ENCODE measurements around the gene PCYOX1L. TPM values are rescaled to one million over a fixed set of nuclear protein-coding genes. Genes with fewer than 3 reads are reported as not detected.
A peak's percentile ranks its signal among the peaks of the same experiment; 100 is the strongest.

The PCYOX1L gene
- total and polyA plus RNA-seq, 2 of the 8 experiments (the other 6 are each of a cell fraction or from before 2014, with no cell fraction given) = 6.8 to 17.2 TPM

DNA sequence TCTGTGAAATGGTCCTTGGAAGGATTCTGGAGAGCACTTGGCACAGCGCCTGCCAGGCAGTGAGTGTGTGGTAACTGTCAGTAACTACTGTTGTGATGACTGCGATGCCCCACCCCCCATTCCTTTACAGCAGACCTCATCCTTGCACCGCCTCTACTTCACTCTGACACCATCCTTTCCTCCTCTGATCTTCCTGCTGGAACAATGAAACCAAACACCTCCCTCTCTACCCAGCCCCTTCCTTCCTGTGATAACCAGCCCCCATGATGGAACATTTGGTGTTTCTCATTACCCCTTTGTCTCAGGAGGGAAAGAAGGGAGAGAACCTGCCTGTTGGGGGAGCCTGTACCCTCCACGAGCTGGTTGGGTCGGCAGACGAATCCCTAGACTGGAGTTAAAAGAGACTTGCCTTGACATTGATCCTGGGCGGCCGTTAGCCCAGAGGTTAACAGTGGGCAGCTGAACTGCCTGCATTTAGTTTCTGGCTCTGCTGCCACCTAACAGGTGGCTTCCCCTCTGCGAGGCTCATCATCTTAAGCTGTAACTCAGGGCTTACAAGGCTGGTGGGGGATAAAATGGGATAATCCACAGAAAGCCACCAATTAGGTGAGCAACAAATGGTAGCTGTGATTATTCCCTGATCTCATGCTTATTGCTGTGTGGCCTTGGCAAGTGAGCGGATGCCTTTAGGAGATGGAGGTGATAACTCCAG, 46.7 kb upstream of the PCYOX1L start:
- Histone ChIP-seq H3K79me2 (ENCODE audit: control insufficient read depth in 1 of 2, insufficient read depth in 2 of 2, low read length in 2 of 2) (no peaks in the 10 kb centered on the region), H2BK20ac (ENCODE audit: low read length) (no peak overlapping the region), H3K9ac (replicated peaks in 1 of 4; ENCODE audit: extremely low read depth in 1 of 4, low read depth in 3 of 4, low read length in 3 of 4) (no peak overlapping the region), H3K79me1 (ENCODE audit: low read depth, low read length) (no peaks in the 10 kb centered on the region), H3K18ac (ENCODE audit: extremely low read depth, low read length) (no peak overlapping the region), H4K91ac (replicated peaks; ENCODE audit: insufficient read length, low read length) (no peak overlapping the region), H2AFZ (ENCODE audit: low read length) (peak overlapping the region; percentile 83; the same call in 1 of the 2 replicates), H3K27ac (ENCODE audit: low read depth, low read length) (no peak overlapping the region), H2BK15ac (ENCODE audit: low read length) (no peak overlapping the region), H3K4me1 (replicated peaks in 1 of 4; ENCODE audit: control insufficient read depth in 3 of 4, insufficient read depth in 4 of 4, low read length in 3 of 4) (peaks cover 0 to 3% (median 1%) of the 10 kb centered on the region in 4 experiments; a peak in 1 of 7 replicates), H3K14ac (ENCODE audit: insufficient read length) (no peak overlapping the region), H3K56ac (replicated peaks; ENCODE audit: insufficient read length, low read depth, low read length) (no peak overlapping the region), H2BK120ac (replicated peaks; ENCODE audit: low read depth, low read length) (no peak overlapping the region), H3K23me2 (ENCODE audit: low read depth, low read length) (no peaks in the 10 kb centered on the region), H2BK5ac (ENCODE audit: low read depth, low read length) (0 out of 2 replicates have a peak overlapping the region, but pooled peaks have one; percentile 19), H3K9me3 (ENCODE audit: insufficient read depth in 2 of 2, low read depth in 1 of 2, low read length in 1 of 2) (no peaks in the 10 kb centered on the region), H3K36me3 (ENCODE audit: control insufficient read depth in 2 of 4, insufficient read depth in 4 of 4, low read length in 3 of 4) (no peaks in the 10 kb centered on the region), H2BK12ac (ENCODE audit: low read depth, low read length) (peak overlapping the region; percentile 30; the same call in 1 of the 2 replicates), H3K4ac (replicated peaks; ENCODE audit: insufficient read length, low read depth, low read length) (no peak overlapping the region), H3K23ac (ENCODE audit: insufficient read length) (no peak overlapping the region), H3K4me2 (ENCODE audit: insufficient read depth in 1 of 2, low read depth in 2 of 2, low read length in 2 of 2) (no peak overlapping the region; a peak in 1 of 4 replicates), H4K5ac (ENCODE audit: insufficient read length, low read depth, low read length) (no peak overlapping the region), H2AK5ac (ENCODE audit: low read depth, low read length) (no peak overlapping the region), H3K4me3 (ENCODE audit: extremely low read depth in 1 of 4, insufficient read depth in 2 of 4, low read depth in 3 of 4, low read length in 4 of 4) (no peak overlapping the region), H4K20me1 (replicated peaks in 1 of 2; ENCODE audit: control insufficient read depth in 1 of 2, insufficient read depth in 2 of 2, low read length in 2 of 2) (no peaks in the 10 kb centered on the region), H4K8ac (ENCODE audit: extremely low read depth, insufficient read depth, low read length) (no peak overlapping the region), H3K27me3 (replicated peaks in 1 of 4; ENCODE audit: control insufficient read depth in 3 of 4, extremely low read depth in 1 of 4, insufficient read depth in 3 of 4, low read length in 3 of 4) (no peaks in the 10 kb centered on the region)
- no peak for TF ChIP-seq EP300 (IDR thresholded peaks at IDR 0.05; ENCODE audit: borderline replicate concordance in 1 of 2, low read depth in 2 of 2, low read length in 2 of 2)
- TF ChIP-seq, protein P1, sequence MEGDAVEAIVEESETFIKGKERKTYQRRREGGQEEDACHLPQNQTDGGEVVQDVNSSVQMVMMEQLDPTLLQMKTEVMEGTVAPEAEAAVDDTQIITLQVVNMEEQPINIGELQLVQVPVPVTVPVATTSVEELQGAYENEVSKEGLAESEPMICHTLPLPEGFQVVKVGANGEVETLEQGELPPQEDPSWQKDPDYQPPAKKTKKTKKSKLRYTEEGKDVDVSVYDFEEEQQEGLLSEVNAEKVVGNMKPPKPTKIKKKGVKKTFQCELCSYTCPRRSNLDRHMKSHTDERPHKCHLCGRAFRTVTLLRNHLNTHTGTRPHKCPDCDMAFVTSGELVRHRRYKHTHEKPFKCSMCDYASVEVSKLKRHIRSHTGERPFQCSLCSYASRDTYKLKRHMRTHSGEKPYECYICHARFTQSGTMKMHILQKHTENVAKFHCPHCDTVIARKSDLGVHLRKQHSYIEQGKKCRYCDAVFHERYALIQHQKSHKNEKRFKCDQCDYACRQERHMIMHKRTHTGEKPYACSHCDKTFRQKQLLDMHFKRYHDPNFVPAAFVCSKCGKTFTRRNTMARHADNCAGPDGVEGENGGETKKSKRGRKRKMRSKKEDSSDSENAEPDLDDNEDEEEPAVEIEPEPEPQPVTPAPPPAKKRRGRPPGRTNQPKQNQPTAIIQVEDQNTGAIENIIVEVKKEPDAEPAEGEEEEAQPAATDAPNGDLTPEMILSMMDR (IDR thresholded peaks at IDR 0.05; ENCODE audit: control extremely low read depth in 1 of 3, insufficient read depth in 1 of 3, low read depth in 1 of 3, low read length in 3 of 3) = peak in 1 of 3 experiments; percentile 13; a peak in 1 of 4 replicates
- ChIA-PET POLR2A (ENCODE audit: partially characterized antibody) (interaction anchor here (0.7 to 1.2 kb wide), 2 partner anchors 34 to 44 kb away, joined by 3 read pairs; partner anchors contain the start of gene GRPEL2), CTCF (ENCODE audit: partially characterized antibody) (interaction anchor here (1.0 to 5.7 kb wide), 12 partner anchors 9 to 254 kb away, joined by 3 to 24 read pairs (median 4); no protein-coding TSS in a partner anchor)
- 62% methylated on average over 10 of the region's 10 CpGs; no CpG with 5 or more reads in 1 of the 2 experiments for WGBS, 2 experiments (ENCODE audit: extremely low coverage in 1 of 2, insufficient coverage in 1 of 2, insufficient read length in 1 of 2, insufficient replicate concordance in 2 of 2, low coverage in 1 of 2, low lambda C conversion rate in 2 of 2, missing lambda C conversion rate in 1 of 2)
- FAIRE-seq (no peak), DNase-seq (ENCODE audit: low read depth in 1 of 2, low spot score in 2 of 2) (no peak)
